Neutrophil (primary cell): Measurements from ENCODE around the gene RAP1GAP2.

ENCODE experiments used
- H3K27ac ChIP-seq: fragments of 200-600 bp; sonication (generic); 2 replicates; pipeline ENCODE4 v1.5.1; 2016; ENCODE audit warnings: mild to moderate bottlenecking, moderate library complexity
- H3K27me3 ChIP-seq: fragments of 200-600 bp; sonication (generic); 2 replicates; pipeline ENCODE4 v1.6.0; 2016; ENCODE audit warnings: mild to moderate bottlenecking
- H3K36me3 ChIP-seq: fragments of 200-600 bp; sonication (generic); 2 replicates; pipeline ENCODE4 v1.5.1; 2017
- H3K4me1 ChIP-seq, 2 experiments: fragments of 200-600 bp in 1 of 2; sonication (generic) in 1 of 2; 1 replicate in 1 of 2; 2 replicates in 1 of 2; pipeline versions ENCODE4 v1.5.1 to v1.6.1; 2013 to 2016; ENCODE audit warnings: low read depth in 1 of 2, low read length in 1 of 2, mild to moderate bottlenecking in 1 of 2, moderate library complexity in 1 of 2; ENCODE audit not compliant: control insufficient read depth in 1 of 2, insufficient read depth in 1 of 2
- H3K4me3 ChIP-seq, 2 experiments: fragments of 200-600 bp in 1 of 2; sonication (generic) in 1 of 2; 1 replicate in 1 of 2; 2 replicates in 1 of 2; pipeline ENCODE4 v1.5.1; 2013 to 2016; ENCODE audit warnings: low read depth in 1 of 2, low read length in 1 of 2, mild to moderate bottlenecking in 1 of 2, moderate library complexity in 1 of 2
- H3K9me3 ChIP-seq: fragments of 200-600 bp; sonication (generic); 2 replicates; pipeline ENCODE4 v1.5.1; 2016
- TF ChIP-seq, protein P1 (sequence below): fragments of 200-600 bp; sonication (generic); IDR thresholded peaks from 2 replicates; pipeline ENCODE4 v1.5.1; 2016; ENCODE audit warnings: antibody characterized with exemption

RAP1GAP2 gene

DNA sequence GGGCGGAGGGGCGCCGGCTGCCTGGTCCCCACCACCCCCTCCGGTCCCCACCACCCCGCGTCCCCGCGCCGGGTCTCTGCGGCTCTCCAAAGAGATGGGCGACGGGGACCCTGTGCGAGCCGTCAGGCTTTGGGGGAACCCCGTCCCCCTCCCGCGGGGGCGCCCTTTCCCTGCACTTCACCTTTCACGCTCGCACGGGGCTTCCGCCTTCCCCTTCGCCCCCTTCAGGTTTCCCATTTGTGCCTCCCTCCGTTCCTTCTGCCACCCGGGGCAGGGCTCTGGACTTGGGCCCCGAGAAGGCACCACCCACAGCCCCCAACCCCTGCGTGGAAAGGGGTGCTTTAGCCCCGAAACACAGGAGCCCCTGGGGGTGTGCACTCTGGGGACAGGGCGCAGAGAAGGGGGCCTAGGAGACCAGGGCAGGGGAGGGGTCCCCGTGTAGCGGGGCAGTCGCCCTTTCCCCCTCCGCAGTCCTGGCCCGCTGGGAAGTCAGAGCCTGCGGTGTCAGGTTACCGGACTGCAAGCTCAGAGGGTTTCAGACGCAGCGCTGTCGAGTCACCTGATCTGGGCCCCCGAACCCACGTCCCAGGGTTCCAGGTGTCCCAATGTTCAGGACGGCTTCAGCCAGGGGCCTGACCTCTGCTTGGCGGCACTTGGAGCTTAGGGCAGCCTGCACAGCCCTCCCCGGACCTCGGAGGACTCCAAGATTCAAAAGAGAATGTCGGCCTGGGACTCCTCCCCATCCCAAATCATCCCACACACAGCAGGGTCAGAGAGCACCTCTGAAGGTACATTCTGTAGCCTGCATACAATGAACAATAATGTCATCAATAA is 40.1 kb upstream of the RAP1GAP2 start:
- Histone ChIP-seq H3K27me3 (peaks cover 92% of the 10 kb centered on the region), H3K4me3 (no peak overlapping the region), H3K4me1 (no peaks in the 10 kb centered on the region), H3K27ac (no peak overlapping the region), H3K9me3 (no peaks in the 10 kb centered on the region), H3K36me3 (no peaks in the 10 kb centered on the region)
- TF ChIP-seq, protein P1, sequence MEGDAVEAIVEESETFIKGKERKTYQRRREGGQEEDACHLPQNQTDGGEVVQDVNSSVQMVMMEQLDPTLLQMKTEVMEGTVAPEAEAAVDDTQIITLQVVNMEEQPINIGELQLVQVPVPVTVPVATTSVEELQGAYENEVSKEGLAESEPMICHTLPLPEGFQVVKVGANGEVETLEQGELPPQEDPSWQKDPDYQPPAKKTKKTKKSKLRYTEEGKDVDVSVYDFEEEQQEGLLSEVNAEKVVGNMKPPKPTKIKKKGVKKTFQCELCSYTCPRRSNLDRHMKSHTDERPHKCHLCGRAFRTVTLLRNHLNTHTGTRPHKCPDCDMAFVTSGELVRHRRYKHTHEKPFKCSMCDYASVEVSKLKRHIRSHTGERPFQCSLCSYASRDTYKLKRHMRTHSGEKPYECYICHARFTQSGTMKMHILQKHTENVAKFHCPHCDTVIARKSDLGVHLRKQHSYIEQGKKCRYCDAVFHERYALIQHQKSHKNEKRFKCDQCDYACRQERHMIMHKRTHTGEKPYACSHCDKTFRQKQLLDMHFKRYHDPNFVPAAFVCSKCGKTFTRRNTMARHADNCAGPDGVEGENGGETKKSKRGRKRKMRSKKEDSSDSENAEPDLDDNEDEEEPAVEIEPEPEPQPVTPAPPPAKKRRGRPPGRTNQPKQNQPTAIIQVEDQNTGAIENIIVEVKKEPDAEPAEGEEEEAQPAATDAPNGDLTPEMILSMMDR: no peak

DNA sequence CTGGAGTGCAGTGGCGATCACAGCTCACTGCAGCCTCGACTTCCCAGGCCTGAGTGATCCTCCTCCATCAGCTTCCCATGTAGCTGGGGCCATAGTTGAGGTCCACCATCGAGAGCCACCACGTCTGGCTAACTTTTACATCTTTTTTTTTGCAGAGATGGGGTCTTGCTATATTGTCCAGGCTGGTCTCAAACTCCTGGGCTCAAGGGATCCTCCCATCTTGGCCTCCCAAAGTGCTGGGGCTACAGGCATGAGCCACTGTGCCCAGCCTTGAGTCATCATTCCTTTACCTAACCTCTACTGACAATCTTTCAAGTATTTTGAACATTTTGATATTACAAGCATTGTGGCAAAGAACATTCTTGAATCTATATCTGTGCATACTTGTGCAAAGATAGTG is 37.4 kb upstream of the RAP1GAP2 start:
- Histone ChIP-seq H3K36me3 (no peaks in the 10 kb centered on the region), H3K9me3 (no peaks in the 10 kb centered on the region), H3K4me1 (no peaks in the 10 kb centered on the region), H3K4me3 (no peak overlapping the region), H3K27me3 (peaks cover 86% of the 10 kb centered on the region), H3K27ac (no peak overlapping the region)
- TF ChIP-seq, protein P1: no peak

DNA sequence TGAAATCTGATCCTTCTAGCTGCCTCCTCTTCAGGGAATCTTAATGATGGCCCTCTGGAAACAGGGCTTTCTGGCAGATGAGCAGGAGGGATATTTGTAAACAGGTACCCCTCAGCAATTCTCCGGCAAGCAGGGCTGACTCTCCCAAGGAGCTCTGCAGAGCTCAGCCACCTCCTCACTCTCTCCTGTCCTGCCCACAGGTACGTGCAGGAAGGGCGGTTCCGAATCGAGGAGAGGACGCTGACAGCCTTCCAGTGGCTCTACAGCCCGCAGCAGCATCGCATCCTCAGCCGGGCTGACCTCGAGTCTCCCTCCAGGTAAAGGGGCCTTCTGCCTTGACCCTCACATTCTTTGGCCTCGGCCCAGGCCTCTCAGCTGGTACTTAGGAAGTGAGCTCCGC is 26.1 kb upstream of the RAP1GAP2 start:
- no peaks in the 10 kb centered on the region for H3K9me3 ChIP-seq
- no peak overlapping the region for H3K27ac ChIP-seq
- H3K4me3 ChIP-seq: no peak overlapping the region
- no peaks in the 10 kb centered on the region for H3K4me1 ChIP-seq
- TF ChIP-seq, protein P1: no peak
- no peaks in the 10 kb centered on the region for H3K36me3 ChIP-seq
- peaks cover 81% of the 10 kb centered on the region for H3K27me3 ChIP-seq

DNA sequence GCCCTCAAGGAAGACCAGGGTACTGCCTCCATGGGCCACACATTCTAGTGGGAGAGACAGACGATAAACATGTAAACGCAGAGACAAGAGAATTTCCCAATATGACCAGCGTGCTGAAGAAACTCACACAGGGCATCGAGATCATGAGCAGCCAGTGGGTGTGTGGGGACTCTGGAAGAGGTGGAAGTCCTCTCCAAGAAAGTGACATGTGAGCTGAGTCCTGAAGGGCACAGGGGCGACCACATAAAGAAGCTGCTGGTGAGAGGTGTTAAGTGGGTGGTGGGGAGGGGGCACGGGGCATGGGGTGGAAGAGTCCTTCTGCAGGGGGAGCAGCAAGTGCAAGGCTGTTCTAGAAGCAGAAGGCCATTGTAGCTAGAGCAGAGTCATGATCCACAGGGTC is 21.0 kb upstream of the RAP1GAP2 start:
- H3K27ac ChIP-seq: no peak overlapping the region
- peaks cover 0 to 3% of the 10 kb centered on the region in 2 experiments for H3K4me1 ChIP-seq
- no peak overlapping the region for H3K4me3 ChIP-seq
- TF ChIP-seq, protein P1: no peak
- H3K27me3 ChIP-seq: peaks cover 96% of the 10 kb centered on the region
- H3K36me3 ChIP-seq: no peaks in the 10 kb centered on the region
- no peaks in the 10 kb centered on the region for H3K9me3 ChIP-seq

DNA sequence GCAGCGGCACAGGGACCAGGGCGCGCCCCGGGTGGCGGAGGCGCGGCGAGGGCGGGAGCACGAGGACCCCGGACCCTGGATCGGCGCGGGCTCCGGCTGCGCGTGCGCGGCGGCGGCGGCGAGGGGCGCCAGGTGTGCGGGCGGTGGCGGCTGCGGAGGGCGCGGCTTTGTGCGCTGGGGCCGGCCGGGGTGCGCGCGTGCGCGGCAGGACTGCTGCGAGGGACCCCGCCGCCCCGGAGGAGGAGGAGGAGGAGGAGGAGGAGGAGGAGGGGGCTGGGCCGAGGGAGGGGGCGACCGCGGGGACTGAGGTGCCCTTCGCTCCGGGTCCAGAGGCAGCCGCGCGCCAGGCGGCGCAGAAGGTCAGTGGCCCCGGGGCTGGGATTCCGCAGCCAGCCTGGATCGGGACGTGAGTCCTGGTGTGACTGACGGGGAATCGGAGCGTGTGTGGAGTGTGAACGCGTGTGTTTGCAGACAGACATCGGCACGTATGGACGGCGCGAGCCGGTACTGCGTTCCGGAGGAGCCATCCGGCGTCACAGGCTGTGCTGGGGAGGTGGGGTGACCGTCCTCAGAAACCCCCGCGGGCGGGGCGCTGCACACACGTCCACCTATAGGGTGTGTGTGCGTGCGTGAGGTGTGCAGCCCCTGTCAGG is 19.5 kb upstream of the RAP1GAP2 start:
- no peak overlapping the region for H3K4me3 ChIP-seq
- TF ChIP-seq, protein P1: no peak
- H3K27me3 ChIP-seq: peaks cover 93% of the 10 kb centered on the region
- H3K9me3 ChIP-seq: no peaks in the 10 kb centered on the region
- no peaks in the 10 kb centered on the region for H3K36me3 ChIP-seq
- peaks cover 0 to 3% of the 10 kb centered on the region in 2 experiments for H3K4me1 ChIP-seq
- no peak overlapping the region for H3K27ac ChIP-seq
